ENCODE results near the gene ANGPT4. TPM values are rescaled to one million over a fixed set of nuclear protein-coding genes. Genes with fewer than 3 reads are reported as not detected.
"Not testable (repeated sequence)": the region's sequence is repeated elsewhere in the genome, so short reads cannot be mapped to it uniquely, and the experiment has no call there.

The ANGPT4 gene
- polyA plus RNA-seq, 1 donor: 0.04 TPM

GRCh38 chr20:873875-874607, 42.1 kb downstream of the ANGPT4 start:
- DNase-seq (ENCODE audit: low read depth): no peak

- DNase-seq (ENCODE audit: low read depth): no peak
Measured at GRCh38 chr20:872855-873520, 43.1 kb downstream of the ANGPT4 start.

- DNase-seq (ENCODE audit: low read depth): no peak
Measured at GRCh38 chr20:871948-872347, 44.2 kb downstream of the ANGPT4 start.

- DNase-seq (ENCODE audit: low read depth): no peak
Measured at GRCh38 chr20:871436-871835, 44.7 kb downstream of the ANGPT4 start.

- no peak for DNase-seq (ENCODE audit: low read depth)
Measured at GRCh38 chr20:870758-871157, 45.4 kb downstream of the ANGPT4 start.

- no peak for DNase-seq (ENCODE audit: low read depth)
Measured at GRCh38 chr20:869606-870005, 46.5 kb downstream of the ANGPT4 start.

- no peak for DNase-seq (ENCODE audit: low read depth)
Measured at GRCh38 chr20:868279-868678, 47.9 kb downstream of the ANGPT4 start.

- DNase-seq (ENCODE audit: low read depth): no peak
Measured at GRCh38 chr20:865440-865839, 50.7 kb downstream of the ANGPT4 start.

- no peak for DNase-seq (ENCODE audit: low read depth)
Measured at GRCh38 chr20:860891-861290, 55.2 kb downstream of the ANGPT4 start.

- DNase-seq (ENCODE audit: low read depth): no peak
Measured at GRCh38 chr20:859751-860231, 56.3 kb downstream of the ANGPT4 start.

GRCh38 chr20:858011-858410, 58.1 kb downstream of the ANGPT4 start:
- DNase-seq (ENCODE audit: low read depth): no peak

- no peak for DNase-seq (ENCODE audit: low read depth)
Measured at GRCh38 chr20:856361-856775, 59.8 kb downstream of the ANGPT4 start.

GRCh38 chr20:855466-856360, 60.4 kb downstream of the ANGPT4 start:
- DNase-seq (ENCODE audit: low read depth): no peak

- DNase-seq (ENCODE audit: low read depth): no peak
Measured at GRCh38 chr20:854601-855000, 61.5 kb downstream of the ANGPT4 start.

GRCh38 chr20:853406-853996, 62.6 kb downstream of the ANGPT4 start:
- no peak for DNase-seq (ENCODE audit: low read depth)

GRCh38 chr20:848731-849130, 67.4 kb downstream of the ANGPT4 start:
- DNase-seq (ENCODE audit: low read depth): not testable (repeated sequence)

- no peak for DNase-seq (ENCODE audit: low read depth)
Measured at GRCh38 chr20:848193-848592, 67.9 kb downstream of the ANGPT4 start.

- DNase-seq (ENCODE audit: low read depth): no peak
Measured at GRCh38 chr20:846894-847278, 69.2 kb downstream of the ANGPT4 start.

- DNase-seq (ENCODE audit: low read depth): no peak
Measured at GRCh38 chr20:845941-846893, 69.9 kb downstream of the ANGPT4 start.

- DNase-seq (ENCODE audit: low read depth): no peak
Measured at GRCh38 chr20:845226-845868, 70.8 kb downstream of the ANGPT4 start.
